ENCODE results near the gene TMEM129.
A peak's percentile ranks its signal among the peaks of the same experiment; 100 is the strongest.
"Not testable (repeated sequence)": the region's sequence is repeated elsewhere in the genome, so short reads cannot be mapped to it uniquely, and the experiment has no call there.

The TMEM129 gene

GRCh38 chr4:1720163-1720983 is 750 bp downstream of the TMEM129 start:
- no peak for DNase-seq (ENCODE audit: low spot score)

GRCh38 chr4:1718095-1718850 is 2.9 kb downstream of the TMEM129 start:
- DNase-seq (ENCODE audit: low spot score), result no peak

GRCh38 chr4:1717129-1718094 is 3.7 kb downstream of the TMEM129 start:
- no peak for DNase-seq (ENCODE audit: low spot score)

- DNase-seq (ENCODE audit: low spot score), result no peak
Measured at GRCh38 chr4:1716065-1716945, 4.8 kb downstream of the TMEM129 start.

- DNase-seq (ENCODE audit: low spot score), result no peak
Measured at GRCh38 chr4:1715002-1715758, 5.9 kb downstream of the TMEM129 start.

GRCh38 chr4:1714303-1715001 is 6.7 kb downstream of the TMEM129 start:
- no peak for DNase-seq (ENCODE audit: low spot score)

- no peak for DNase-seq (ENCODE audit: low spot score)
Measured at GRCh38 chr4:1713003-1713851, 7.9 kb downstream of the TMEM129 start.

- peak; percentile 94 for DNase-seq (ENCODE audit: low spot score)
Measured at GRCh38 chr4:1712216-1713002, 8.7 kb downstream of the TMEM129 start, which contains the start of gene SLBP. Gene SLBP, minus strand, starts transcription at chr4:1712319. Its CDS starts 131 bp downstream, at chr4:1712188.

- DNase-seq (ENCODE audit: low spot score), result peak; percentile 75
Measured at GRCh38 chr4:1711571-1712215, 9.4 kb downstream of the TMEM129 start.

- DNase-seq (ENCODE audit: low spot score), result no peak
Measured at GRCh38 chr4:1711055-1711570, 10.0 kb downstream of the TMEM129 start.

GRCh38 chr4:1708581-1708980 is 12.5 kb downstream of the TMEM129 start:
- no peak for DNase-seq (ENCODE audit: low spot score)

- DNase-seq (ENCODE audit: low spot score), result no peak
Measured at GRCh38 chr4:1706358-1706757, 14.8 kb downstream of the TMEM129 start.

GRCh38 chr4:1705732-1706131 is 15.4 kb downstream of the TMEM129 start:
- DNase-seq (ENCODE audit: low spot score), result no peak

GRCh38 chr4:1703867-1704266 is 17.3 kb downstream of the TMEM129 start:
- DNase-seq (ENCODE audit: low spot score), result no peak

- not testable (repeated sequence) for DNase-seq (ENCODE audit: low spot score)
Measured at GRCh38 chr4:1701671-1702070, 19.5 kb downstream of the TMEM129 start.

- DNase-seq (ENCODE audit: low spot score), result peak; percentile 89
Measured at GRCh38 chr4:1695913-1696312, 25.2 kb downstream of the TMEM129 start.
